Spleen (tissue), 11 donors: ENCODE results near the gene SESN2. TPM values are rescaled to one million over a fixed set of nuclear protein-coding genes. Genes with fewer than 3 reads are reported as not detected.
A peak's percentile ranks its signal among the peaks of the same experiment; 100 is the strongest.
"Not testable (repeated sequence)": the region's sequence is repeated elsewhere in the genome, so short reads cannot be mapped to it uniquely, and the experiment has no call there.

Experiments
- DNase-seq: peaks from one replicate; pipeline ENCODE4 v3.0.0-alpha.2; 2020
- H3K27ac ChIP-seq, 8 donors: fragments of 200-600 bp; sonication (generic) in 7 of 8; 1 replicate in 4 of 8; 2 replicates in 4 of 8; pipeline versions ENCODE4 v1.5.0 to v1.8.0; 2016 to 2021; ENCODE audit warnings: inconsistent platforms in 4 of 8, mild to moderate bottlenecking in 4 of 8, moderate library complexity in 1 of 8
- H3K27me3 ChIP-seq, 7 donors: fragments of 200-600 bp; sonication (generic) in 6 of 7; replicated peaks in 1 of 7; 1 replicate in 4 of 7; 2 replicates in 3 of 7; pipeline versions ENCODE4 v1.5.0 to v1.8.0; 2016 to 2021; ENCODE audit warnings: inconsistent platforms in 3 of 7, mild to moderate bottlenecking in 1 of 7
- H3K36me3 ChIP-seq, 6 donors: fragments of 200-600 bp; sonication (generic) in 5 of 6; 1 replicate in 4 of 6; 2 replicates in 2 of 6; pipeline versions ENCODE4 v1.5.0 to v1.8.0; 2016 to 2021; ENCODE audit warnings: inconsistent platforms in 2 of 6
- H3K4me1 ChIP-seq, 6 donors: fragments of 200-600 bp; sonication (generic) in 5 of 6; 1 replicate in 3 of 6; 2 replicates in 3 of 6; pipeline versions ENCODE4 v1.5.0 to v1.8.0; 2016 to 2021; ENCODE audit warnings: inconsistent platforms in 3 of 6
- H3K4me3 ChIP-seq, 8 donors: fragments of 200-600 bp; sonication (generic) in 7 of 8; 1 replicate in 4 of 8; 2 replicates in 4 of 8; pipeline versions ENCODE4 v1.5.0 to v1.8.0; 2016 to 2021; ENCODE audit warnings: inconsistent platforms in 4 of 8, mild to moderate bottlenecking in 4 of 8, moderate library complexity in 2 of 8
- H3K9me3 ChIP-seq, 8 donors: fragments of 200-600 bp; sonication (generic) in 7 of 8; 1 replicate in 4 of 8; 2 replicates in 4 of 8; pipeline versions ENCODE4 v1.5.0 to v1.8.0; 2016 to 2021; ENCODE audit warnings: inconsistent platforms in 4 of 8
- CTCF ChIP-seq, 11 experiments: fragments of 200-600 bp in 7 of 11; fragments of 450-650 bp in 4 of 11; sonication (generic) in 4 of 11; IDR thresholded peaks in 8 of 11; conservative IDR thresholded peaks in 3 of 11; 1 replicate in 7 of 11; 2 replicates in 4 of 11; pipeline versions ENCODE4 v1.4.0 to v1.8.0; 2016 to 2021; ENCODE audit warnings: antibody characterized with exemption in 11 of 11, inconsistent platforms in 4 of 11, mild to moderate bottlenecking in 1 of 11
- POLR2A ChIP-seq, 3 donors: fragments of 450-650 bp; IDR thresholded peaks; one replicate each; pipeline ENCODE4 v1.5.1; 2017; ENCODE audit warnings: antibody characterized with exemption in 3 of 3, mild to moderate bottlenecking in 1 of 3
- POLR2AphosphoS5 ChIP-seq, 3 donors: sonication (generic); formaldehyde crosslinking; IDR thresholded peaks; one replicate each; pipeline ENCODE4 v1.5.1; 2017; ENCODE audit warnings: antibody characterized with exemption in 3 of 3
- WGBS, 5 donors: extraction: QIAGEN DNeasy Blood & Tissue Kit in 3 of 5; methylation state at CpG; one replicate each; pipeline versions ENCODE4 v1.1.5 to v1.1.7; 2013 to 2018; 5-methylcytosine and 5-hydroxymethylcytosine counted together
- intact Hi-C: fragments of 100-400 bp; cut with DNase I; formaldehyde crosslinking; loops from one replicate; pipeline ENCODE4 v1.15.0; 2023; ENCODE audit warnings: low total_unique reads
- polyA plus RNA-seq, 3 donors: library from polyadenylated mRNA; stranded (reverse); fragments of 200-250 nt; gene quantifications; one replicate each; pipeline ENCODE4 v1.2.1, GENCODE V29; 2013
- total RNA-seq, 7 donors: library from RNA; depleted of rRNA in 3 of 7; stranded (reverse); fragments of >200 nt in 3 of 7; fragmentation: NEBNext Ultra II Directional in 4 of 7; extraction: Animal tissue kit (Norgen Biotek cat#: 25700) in 4 of 7; gene quantifications; one replicate each; pipeline versions ENCODE4 v1.1.0 to v1.2.1, GENCODE V29; 2016 to 2021
- donor health status: healthy with polysubstance abuse.
- donor health status: DM: no; HTN: no; CAD: no; lungs with moderate emphysema.
- donor health status: DM: no; HTN: no; CAD: no.
- donor health status: Bipolar disorder and iron deficiency.
- donor health status: healthy.
- donor health status: DM: no; HTN: no; CAD: no.
- donor health status: DM: yes; HTN: yes; CAD: no.

Gene SESN2
- total and polyA plus RNA-seq, 10 donors = 2.4 to 16.7 (median 8.2) TPM

- Histone ChIP-seq H3K27me3 (no peaks in the 10 kb centered on the region), H3K36me3 (no peaks in the 10 kb centered on the region), H3K4me1 (peaks cover 7 to 30% (median 24%) of the 10 kb centered on the region in 6 donors), H3K4me3 (no peak overlapping the region), H3K9me3 (no peaks in the 10 kb centered on the region), H3K27ac (no peak overlapping the region)
- WGBS, 5 donors = 23 to 44% (median 26%) methylated on average over 3 of the region's 3 CpGs
- DNase-seq = no peak
- intact Hi-C loops = loop anchor here (10.0 kb wide), 1 partner anchor 59 kb away; no protein-coding TSS in a partner anchor
- no peak for TF ChIP-seq CTCF (IDR thresholded peaks at IDR 0.05 in 8 of 11, conservative IDR thresholded peaks at IDR 0.05 in 3 of 11)
- no peak for TF ChIP-seq POLR2A (IDR thresholded peaks at IDR 0.05)
- no peak for TF ChIP-seq POLR2AphosphoS5 (IDR thresholded peaks at IDR 0.05)
Observed at GRCh38 chr1:28323720-28324119, 64.4 kb downstream of the SESN2 start.

DNA sequence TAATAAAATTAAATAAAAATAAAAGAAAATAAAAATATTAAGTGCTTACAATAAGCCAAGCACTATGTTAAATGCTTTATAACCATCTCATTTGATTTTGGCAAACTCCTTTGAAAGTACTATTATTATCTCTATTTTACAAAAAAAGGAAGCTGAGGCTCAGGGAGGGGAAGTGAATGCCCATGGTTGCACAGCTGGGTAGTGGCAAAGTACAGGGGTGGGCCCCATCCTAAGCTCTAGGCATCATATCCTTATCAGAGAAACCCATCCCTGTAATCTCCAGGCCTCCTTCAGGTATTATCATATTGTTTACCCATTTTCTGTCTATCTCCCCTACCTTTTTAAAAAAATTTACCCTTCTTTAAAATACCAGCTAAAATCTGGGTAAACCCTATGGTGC lies 67.2 kb downstream of the SESN2 start:
- intact Hi-C loops = loop anchor here (10.0 kb wide), 1 partner anchor 62 kb away; no protein-coding TSS in a partner anchor
- no peaks in the 10 kb centered on the region for H3K9me3 ChIP-seq
- TF ChIP-seq POLR2A (IDR thresholded peaks at IDR 0.05) (no peak), CTCF (IDR thresholded peaks at IDR 0.05 in 8 of 11, conservative IDR thresholded peaks at IDR 0.05 in 3 of 11) (no peak), POLR2AphosphoS5 (IDR thresholded peaks at IDR 0.05) (no peak)
- H3K27ac ChIP-seq = peak overlapping the region in 4 of 8 donors; percentile 67 to 95 (median 94)
- no peaks in the 10 kb centered on the region for H3K27me3 ChIP-seq
- DNase-seq = no peak
- peaks cover 12 to 53% (median 42%) of the 10 kb centered on the region in 6 donors for H3K4me1 ChIP-seq
- H3K36me3 ChIP-seq = peaks cover 0 to 12% (median 7%) of the 10 kb centered on the region in 6 donors
- H3K4me3 ChIP-seq = no peak overlapping the region

DNA sequence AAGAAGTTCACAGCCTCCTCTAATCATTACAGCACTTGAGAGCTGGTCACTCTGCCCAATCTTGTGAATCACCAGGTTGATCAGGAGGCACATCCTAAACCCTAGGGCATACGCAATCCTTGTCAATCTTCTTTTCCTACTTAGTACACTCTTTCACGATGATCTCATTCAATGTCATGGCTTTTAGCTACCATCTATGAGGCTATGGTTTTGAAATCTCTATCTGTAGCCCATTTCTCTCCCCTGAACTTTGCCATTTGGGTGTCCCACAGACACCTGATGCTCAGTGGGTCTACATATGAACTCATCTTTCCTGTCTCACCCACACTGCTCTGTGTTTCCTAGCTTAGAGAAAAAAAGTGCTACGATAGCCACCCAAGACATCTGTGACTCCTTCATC lies 67.7 kb downstream of the SESN2 start:
- intact Hi-C loops = loop anchor here (10.0 kb wide), 1 partner anchor 62 kb away; no protein-coding TSS in a partner anchor
- H3K4me3 ChIP-seq = peak overlapping the region in 1 of 8 donors; percentile 14
- peaks cover 12 to 57% (median 44%) of the 10 kb centered on the region in 6 donors for H3K4me1 ChIP-seq
- TF ChIP-seq POLR2A (IDR thresholded peaks at IDR 0.05) = no peak
- TF ChIP-seq POLR2AphosphoS5 (IDR thresholded peaks at IDR 0.05) = no peak
- no peak for TF ChIP-seq CTCF (IDR thresholded peaks at IDR 0.05 in 8 of 11, conservative IDR thresholded peaks at IDR 0.05 in 3 of 11)
- 74 to 83% (median 83%) methylated on average over 3 of the region's 3 CpGs for WGBS, 5 donors
- H3K9me3 ChIP-seq = no peaks in the 10 kb centered on the region
- H3K36me3 ChIP-seq = peaks cover 0 to 16% (median 11%) of the 10 kb centered on the region in 6 donors
- H3K27me3 ChIP-seq = no peaks in the 10 kb centered on the region
- H3K27ac ChIP-seq = peak overlapping the region in 6 of 8 donors; percentile 1 to 95 (median 80)
- DNase-seq = no peak

DNA sequence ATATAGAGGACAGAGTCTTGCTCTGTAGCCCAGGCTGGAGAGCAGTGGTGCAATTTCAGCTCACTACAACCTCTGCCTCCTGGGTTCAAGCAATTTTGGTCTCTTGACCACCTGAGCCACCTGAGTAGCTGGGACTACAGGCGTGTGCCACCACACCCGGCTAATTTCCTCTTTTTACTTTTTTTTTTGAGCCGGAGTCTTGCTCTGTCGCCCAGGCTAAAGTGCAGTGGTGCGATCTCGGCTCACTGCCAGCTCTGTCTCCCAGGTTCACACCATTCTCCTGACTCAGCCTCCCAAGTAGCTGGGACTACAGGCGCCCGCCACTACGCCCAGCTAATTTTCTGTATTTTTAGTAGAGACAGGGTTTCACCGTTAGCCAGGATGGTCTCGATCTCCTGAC lies 68.1 kb downstream of the SESN2 start:
- H3K27ac ChIP-seq = peak overlapping the region in 6 of 8 donors; percentile 1 to 95 (median 80)
- 60 to 76% (median 67%) methylated on average over 11 of the region's 11 CpGs for WGBS, 5 donors
- peaks cover 0 to 21% (median 15%) of the 10 kb centered on the region in 6 donors for H3K36me3 ChIP-seq
- peak overlapping the region in 1 of 8 donors; percentile 14 for H3K4me3 ChIP-seq
- H3K9me3 ChIP-seq, H3K27me3 ChIP-seq: not testable (repeated sequence)
- DNase-seq = peak; percentile 74
- H3K4me1 ChIP-seq = peaks cover 12 to 62% (median 44%) of the 10 kb centered on the region in 6 donors
- intact Hi-C loops = loop anchor here (10.0 kb wide), 1 partner anchor 63 kb away; no protein-coding TSS in a partner anchor
